ENCODE data around the gene ZNF345. TPM values are rescaled to one million over a fixed set of nuclear protein-coding genes. Genes with fewer than 3 reads are reported as not detected.
A peak's percentile ranks its signal among the peaks of the same experiment; 100 is the strongest.

The ZNF345 gene
- total RNA-seq, 1 experiment from 2014 or later: 5.2 TPM

GRCh38 chr19:36898422-36898821, 47.7 kb downstream of the ZNF345 start:
- Mint-ChIP-seq H3K36me3 (peaks cover 91% of the 10 kb centered on the region), H3K4me1 (no peaks in the 10 kb centered on the region), H3K27ac (no peak overlapping the region), H3K27me3 (ENCODE audit: low read depth) (peaks cover 4% of the 10 kb centered on the region; the same call in 1 of the 2 replicates), H3K9me3 (peaks cover 62% of the 10 kb centered on the region), H3K4me3 (no peak overlapping the region)
- no peak for DNase-seq (ENCODE audit: low spot score)
- ChIA-PET POLR2A (no interaction called here), CTCF (no interaction called here)
- ATAC-seq: no peak
- no peak for TF ChIP-seq NFYB (CRISPR knock-in tag; conservative IDR thresholded peaks at IDR 0.05; ENCODE audit: low read depth)

DNA sequence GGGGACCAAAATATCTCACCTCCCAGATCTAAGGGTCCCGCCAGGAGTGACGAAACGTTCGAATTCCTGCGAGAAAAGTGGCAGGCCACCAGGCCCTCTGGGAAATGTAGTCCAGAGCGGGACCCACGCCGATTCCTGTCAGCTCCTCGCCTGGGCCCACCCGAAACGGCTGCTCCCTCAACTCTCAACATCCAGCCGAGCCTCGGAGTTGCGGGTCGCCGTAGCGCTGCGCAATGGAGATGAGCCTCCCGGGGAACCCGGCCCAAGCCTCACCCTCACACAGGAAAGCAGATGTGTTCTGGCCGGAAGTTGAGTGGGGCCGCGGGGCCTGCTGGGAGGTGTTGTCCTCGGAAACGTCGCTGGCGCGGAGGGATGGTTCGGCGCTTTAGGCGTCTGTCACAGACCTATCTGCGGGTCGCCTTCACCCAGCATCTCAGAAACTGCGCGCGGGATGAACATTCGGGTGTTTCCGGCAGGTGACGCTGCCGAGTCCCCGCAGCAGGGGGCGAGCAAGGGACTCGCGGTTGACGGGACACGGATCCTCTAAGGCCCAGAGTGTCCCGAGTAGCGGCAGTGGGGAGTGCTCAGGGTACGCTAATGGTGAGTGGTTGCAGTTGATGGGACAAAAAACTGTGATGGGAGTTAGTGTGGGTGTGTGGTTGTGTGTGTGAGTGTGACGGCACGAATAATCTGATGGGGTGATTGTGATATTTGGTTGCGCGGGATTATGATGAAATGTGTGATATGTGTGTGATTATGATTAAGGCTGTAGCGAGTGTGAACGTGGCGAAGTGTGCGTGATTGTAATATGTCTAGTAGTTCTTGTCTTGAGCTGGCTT, 65.5 kb downstream of the ZNF345 start, which contains the start of the genes ZNF568 and ZNF829:
Gene ZNF568 (plus strand): TSS at position 341 of the 839 bp plus-strand sequence. CDS start 6,439 bp downstream, outside the sequence.
Gene ZNF829 (minus strand): TSS at position 300 of the 839 bp plus-strand sequence. CDS start 1,124 bp downstream, outside the sequence.
- ATAC-seq (peak; percentile 95), DNase-seq (ENCODE audit: low spot score) (peak; percentile 90)
- H3K4me3 Mint-ChIP-seq: peak within 1 kb of the TSS; percentile 93
- peaks cover 22% of the 10 kb centered on the region for H3K36me3 Mint-ChIP-seq
- H3K27me3 Mint-ChIP-seq (ENCODE audit: low read depth): no peaks in the 10 kb centered on the region
- peak within 1 kb of the TSS; percentile 85 for H3K27ac Mint-ChIP-seq
- ChIA-PET POLR2A (interaction anchor here (0.9 to 1.0 kb wide), 2 partner anchors 66 to 161 kb away, joined by 3 to 5 read pairs; partner anchors contain the start of gene ZNF345), CTCF (interaction anchor here (1.1 to 1.5 kb wide), 2 partner anchors 66 to 256 kb away, joined by 3 to 5 read pairs; partner anchors contain the start of gene ZNF345)
- H3K4me1 Mint-ChIP-seq: peaks cover 18% of the 10 kb centered on the region
- H3K9me3 Mint-ChIP-seq: no peaks in the 10 kb centered on the region
- TF ChIP-seq SMAD3 (CRISPR knock-in tag; IDR thresholded peaks at IDR 0.05; ENCODE audit: borderline replicate concordance) (no peak), ATF1 (CRISPR knock-in tag; IDR thresholded peaks at IDR 0.05) (no peak), NR1H2 (CRISPR knock-in tag; IDR thresholded peaks at IDR 0.05) (no peak), ZNF317 (CRISPR knock-in tag; IDR thresholded peaks at IDR 0.05; ENCODE audit: borderline replicate concordance, low read depth) (0 out of 2 replicates have a peak, but pooled peaks have one; percentile 16), NR3C1 (CRISPR knock-in tag; conservative IDR thresholded peaks at IDR 0.05; ENCODE audit: low read depth) (no peak), ZNF138 (CRISPR knock-in tag; conservative IDR thresholded peaks at IDR 0.05) (no peak), MAX (CRISPR knock-in tag; IDR thresholded peaks at IDR 0.05) (peak; percentile 78), ZNF671 (CRISPR knock-in tag; IDR thresholded peaks at IDR 0.05) (no peak), FOXK1 (CRISPR knock-in tag; IDR thresholded peaks at IDR 0.05) (peak; percentile 96), ZNF219 (CRISPR knock-in tag; IDR thresholded peaks at IDR 0.05; ENCODE audit: borderline replicate concordance) (no peak), ZNF232 (CRISPR knock-in tag; IDR thresholded peaks at IDR 0.05) (no peak), ZNF263 (CRISPR knock-in tag; IDR thresholded peaks at IDR 0.05; ENCODE audit: low read depth) (no peak), SP1 (CRISPR knock-in tag; conservative IDR thresholded peaks at IDR 0.05) (no peak; the same call in 1 of the 2 replicates), E2F1 (CRISPR knock-in tag; IDR thresholded peaks at IDR 0.05) (no peak), PRRX2 (CRISPR knock-in tag; IDR thresholded peaks at IDR 0.05) (no peak), ZNF396 (CRISPR knock-in tag; IDR thresholded peaks at IDR 0.05; ENCODE audit: borderline replicate concordance) (no peak), CREM (CRISPR knock-in tag; IDR thresholded peaks at IDR 0.05) (peak; percentile 38)
- TF ChIP-seq, protein P1, sequence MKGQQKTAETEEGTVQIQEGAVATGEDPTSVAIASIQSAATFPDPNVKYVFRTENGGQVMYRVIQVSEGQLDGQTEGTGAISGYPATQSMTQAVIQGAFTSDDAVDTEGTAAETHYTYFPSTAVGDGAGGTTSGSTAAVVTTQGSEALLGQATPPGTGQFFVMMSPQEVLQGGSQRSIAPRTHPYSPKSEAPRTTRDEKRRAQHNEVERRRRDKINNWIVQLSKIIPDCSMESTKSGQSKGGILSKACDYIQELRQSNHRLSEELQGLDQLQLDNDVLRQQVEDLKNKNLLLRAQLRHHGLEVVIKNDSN (CRISPR knock-in tag; IDR thresholded peaks at IDR 0.05): no peak
- TF ChIP-seq, protein P2, sequence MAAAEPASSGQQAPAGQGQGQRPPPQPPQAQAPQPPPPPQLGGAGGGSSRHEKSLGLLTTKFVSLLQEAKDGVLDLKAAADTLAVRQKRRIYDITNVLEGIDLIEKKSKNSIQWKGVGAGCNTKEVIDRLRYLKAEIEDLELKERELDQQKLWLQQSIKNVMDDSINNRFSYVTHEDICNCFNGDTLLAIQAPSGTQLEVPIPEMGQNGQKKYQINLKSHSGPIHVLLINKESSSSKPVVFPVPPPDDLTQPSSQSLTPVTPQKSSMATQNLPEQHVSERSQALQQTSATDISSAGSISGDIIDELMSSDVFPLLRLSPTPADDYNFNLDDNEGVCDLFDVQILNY (CRISPR knock-in tag; IDR thresholded peaks at IDR 0.05): 0 out of 2 replicates have a peak, but pooled peaks have one; percentile 66
- TF ChIP-seq, protein P3, sequence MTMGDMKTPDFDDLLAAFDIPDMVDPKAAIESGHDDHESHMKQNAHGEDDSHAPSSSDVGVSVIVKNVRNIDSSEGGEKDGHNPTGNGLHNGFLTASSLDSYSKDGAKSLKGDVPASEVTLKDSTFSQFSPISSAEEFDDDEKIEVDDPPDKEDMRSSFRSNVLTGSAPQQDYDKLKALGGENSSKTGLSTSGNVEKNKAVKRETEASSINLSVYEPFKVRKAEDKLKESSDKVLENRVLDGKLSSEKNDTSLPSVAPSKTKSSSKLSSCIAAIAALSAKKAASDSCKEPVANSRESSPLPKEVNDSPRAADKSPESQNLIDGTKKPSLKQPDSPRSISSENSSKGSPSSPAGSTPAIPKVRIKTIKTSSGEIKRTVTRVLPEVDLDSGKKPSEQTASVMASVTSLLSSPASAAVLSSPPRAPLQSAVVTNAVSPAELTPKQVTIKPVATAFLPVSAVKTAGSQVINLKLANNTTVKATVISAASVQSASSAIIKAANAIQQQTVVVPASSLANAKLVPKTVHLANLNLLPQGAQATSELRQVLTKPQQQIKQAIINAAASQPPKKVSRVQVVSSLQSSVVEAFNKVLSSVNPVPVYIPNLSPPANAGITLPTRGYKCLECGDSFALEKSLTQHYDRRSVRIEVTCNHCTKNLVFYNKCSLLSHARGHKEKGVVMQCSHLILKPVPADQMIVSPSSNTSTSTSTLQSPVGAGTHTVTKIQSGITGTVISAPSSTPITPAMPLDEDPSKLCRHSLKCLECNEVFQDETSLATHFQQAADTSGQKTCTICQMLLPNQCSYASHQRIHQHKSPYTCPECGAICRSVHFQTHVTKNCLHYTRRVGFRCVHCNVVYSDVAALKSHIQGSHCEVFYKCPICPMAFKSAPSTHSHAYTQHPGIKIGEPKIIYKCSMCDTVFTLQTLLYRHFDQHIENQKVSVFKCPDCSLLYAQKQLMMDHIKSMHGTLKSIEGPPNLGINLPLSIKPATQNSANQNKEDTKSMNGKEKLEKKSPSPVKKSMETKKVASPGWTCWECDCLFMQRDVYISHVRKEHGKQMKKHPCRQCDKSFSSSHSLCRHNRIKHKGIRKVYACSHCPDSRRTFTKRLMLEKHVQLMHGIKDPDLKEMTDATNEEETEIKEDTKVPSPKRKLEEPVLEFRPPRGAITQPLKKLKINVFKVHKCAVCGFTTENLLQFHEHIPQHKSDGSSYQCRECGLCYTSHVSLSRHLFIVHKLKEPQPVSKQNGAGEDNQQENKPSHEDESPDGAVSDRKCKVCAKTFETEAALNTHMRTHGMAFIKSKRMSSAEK (CRISPR knock-in tag; IDR thresholded peaks at IDR 0.05; ENCODE audit: borderline replicate concordance): no peak
- TF ChIP-seq, protein P4, sequence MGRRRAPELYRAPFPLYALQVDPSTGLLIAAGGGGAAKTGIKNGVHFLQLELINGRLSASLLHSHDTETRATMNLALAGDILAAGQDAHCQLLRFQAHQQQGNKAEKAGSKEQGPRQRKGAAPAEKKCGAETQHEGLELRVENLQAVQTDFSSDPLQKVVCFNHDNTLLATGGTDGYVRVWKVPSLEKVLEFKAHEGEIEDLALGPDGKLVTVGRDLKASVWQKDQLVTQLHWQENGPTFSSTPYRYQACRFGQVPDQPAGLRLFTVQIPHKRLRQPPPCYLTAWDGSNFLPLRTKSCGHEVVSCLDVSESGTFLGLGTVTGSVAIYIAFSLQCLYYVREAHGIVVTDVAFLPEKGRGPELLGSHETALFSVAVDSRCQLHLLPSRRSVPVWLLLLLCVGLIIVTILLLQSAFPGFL (CRISPR knock-in tag; IDR thresholded peaks at IDR 0.05; ENCODE audit: borderline replicate concordance): no peak

Data from WTC11 (cell line).